ENCODE results near the gene TSPAN4. TPM values are rescaled to one million over a fixed set of nuclear protein-coding genes. Genes with fewer than 3 reads are reported as not detected.
A peak's percentile ranks its signal among the peaks of the same experiment; 100 is the strongest.

The TSPAN4 gene
- total and polyA plus RNA-seq, 7 donors = 11.4 to 38.5 (median 17.7) TPM

DNA sequence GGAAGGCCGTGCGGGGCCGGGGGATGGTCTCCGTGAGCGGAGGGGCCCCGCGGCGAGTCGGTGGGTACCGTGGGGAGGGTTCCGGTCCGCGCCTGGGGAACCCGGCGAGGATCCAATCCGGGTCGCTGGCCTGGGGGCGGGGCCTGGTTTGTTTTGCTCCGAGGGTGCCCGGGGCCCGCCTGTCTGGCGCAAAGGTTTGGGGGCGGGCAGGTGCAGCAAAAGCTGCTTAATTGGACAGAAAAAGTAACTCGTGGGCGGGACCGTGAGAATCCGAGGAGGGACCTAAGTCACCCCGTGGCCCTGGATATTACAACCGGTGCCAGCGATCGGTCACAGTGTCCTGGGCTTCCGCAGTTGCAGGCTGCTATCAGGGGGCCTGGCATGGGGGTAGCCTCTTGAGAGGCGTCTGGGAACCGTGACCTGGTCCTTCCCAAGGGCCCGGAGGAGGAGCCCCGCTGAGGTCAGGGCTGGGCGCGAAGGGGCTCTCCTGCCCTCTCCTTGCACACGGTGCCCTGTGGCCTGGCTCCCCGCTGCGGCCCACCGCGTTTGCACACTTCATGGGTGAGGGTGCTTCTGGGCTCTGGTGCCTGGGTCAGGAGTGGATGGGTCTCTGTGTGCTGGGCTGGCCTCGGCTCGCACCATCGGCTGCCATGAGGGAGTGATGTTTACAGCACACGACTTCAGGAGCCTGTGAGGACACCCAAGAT, 22.6 kb upstream of the TSPAN4 start:
- ATAC-seq (peak; percentile 49 to 67 (median 60)), DNase-seq (peak; percentile 88 to 93)
- 1 to 3% (median 1%) methylated on average over 46 to 47 of the region's 47 CpGs for WGBS, 3 donors
- intact Hi-C loops (cut with DNase I) = no loop called here
- TF ChIP-seq, protein P1, sequence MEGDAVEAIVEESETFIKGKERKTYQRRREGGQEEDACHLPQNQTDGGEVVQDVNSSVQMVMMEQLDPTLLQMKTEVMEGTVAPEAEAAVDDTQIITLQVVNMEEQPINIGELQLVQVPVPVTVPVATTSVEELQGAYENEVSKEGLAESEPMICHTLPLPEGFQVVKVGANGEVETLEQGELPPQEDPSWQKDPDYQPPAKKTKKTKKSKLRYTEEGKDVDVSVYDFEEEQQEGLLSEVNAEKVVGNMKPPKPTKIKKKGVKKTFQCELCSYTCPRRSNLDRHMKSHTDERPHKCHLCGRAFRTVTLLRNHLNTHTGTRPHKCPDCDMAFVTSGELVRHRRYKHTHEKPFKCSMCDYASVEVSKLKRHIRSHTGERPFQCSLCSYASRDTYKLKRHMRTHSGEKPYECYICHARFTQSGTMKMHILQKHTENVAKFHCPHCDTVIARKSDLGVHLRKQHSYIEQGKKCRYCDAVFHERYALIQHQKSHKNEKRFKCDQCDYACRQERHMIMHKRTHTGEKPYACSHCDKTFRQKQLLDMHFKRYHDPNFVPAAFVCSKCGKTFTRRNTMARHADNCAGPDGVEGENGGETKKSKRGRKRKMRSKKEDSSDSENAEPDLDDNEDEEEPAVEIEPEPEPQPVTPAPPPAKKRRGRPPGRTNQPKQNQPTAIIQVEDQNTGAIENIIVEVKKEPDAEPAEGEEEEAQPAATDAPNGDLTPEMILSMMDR (IDR thresholded peaks at IDR 0.05) = no peak
- H3K9me3 ChIP-seq = no peaks in the 10 kb centered on the region
- peaks cover 0 to under 1% (median 0%) of the 10 kb centered on the region in 3 donors for H3K27me3 ChIP-seq (ENCODE audit: insufficient read depth in 3 of 3, low read length in 2 of 3)
- H3K27ac ChIP-seq = peak overlapping the region; percentile 96
- peaks cover 37% of the 10 kb centered on the region for H3K4me1 ChIP-seq
- peaks cover 0 to 40% of the 10 kb centered on the region in 2 donors for H3K36me3 ChIP-seq (ENCODE audit: insufficient read depth in 1 of 2, low read depth in 1 of 2)
- peak overlapping the region; percentile 88 for H3K4me3 ChIP-seq

GRCh38 chr11:820655-821511, 21.8 kb upstream of the TSPAN4 start:
- intact Hi-C loops (cut with DNase I) = no loop called here
- Histone ChIP-seq H3K4me3 (peak overlapping the region; percentile 88), H3K4me1 (peaks cover 37% of the 10 kb centered on the region), H3K27ac (peak overlapping the region; percentile 96), H3K27me3 (ENCODE audit: insufficient read depth in 3 of 3, low read length in 2 of 3) (peaks cover 0 to 7% (median 0%) of the 10 kb centered on the region in 3 donors), H3K36me3 (ENCODE audit: insufficient read depth in 1 of 2, low read depth in 1 of 2) (peaks cover 0 to 43% of the 10 kb centered on the region in 2 donors), H3K9me3 (no peaks in the 10 kb centered on the region)
- peak; percentile 90 to 95 for DNase-seq
- TF ChIP-seq, protein P1 (IDR thresholded peaks at IDR 0.05) = no peak
- peak; percentile 72 to 78 (median 76) for ATAC-seq
- WGBS, 3 donors = 17 to 33% (median 22%) methylated on average over 11 of the region's 11 CpGs

DNA sequence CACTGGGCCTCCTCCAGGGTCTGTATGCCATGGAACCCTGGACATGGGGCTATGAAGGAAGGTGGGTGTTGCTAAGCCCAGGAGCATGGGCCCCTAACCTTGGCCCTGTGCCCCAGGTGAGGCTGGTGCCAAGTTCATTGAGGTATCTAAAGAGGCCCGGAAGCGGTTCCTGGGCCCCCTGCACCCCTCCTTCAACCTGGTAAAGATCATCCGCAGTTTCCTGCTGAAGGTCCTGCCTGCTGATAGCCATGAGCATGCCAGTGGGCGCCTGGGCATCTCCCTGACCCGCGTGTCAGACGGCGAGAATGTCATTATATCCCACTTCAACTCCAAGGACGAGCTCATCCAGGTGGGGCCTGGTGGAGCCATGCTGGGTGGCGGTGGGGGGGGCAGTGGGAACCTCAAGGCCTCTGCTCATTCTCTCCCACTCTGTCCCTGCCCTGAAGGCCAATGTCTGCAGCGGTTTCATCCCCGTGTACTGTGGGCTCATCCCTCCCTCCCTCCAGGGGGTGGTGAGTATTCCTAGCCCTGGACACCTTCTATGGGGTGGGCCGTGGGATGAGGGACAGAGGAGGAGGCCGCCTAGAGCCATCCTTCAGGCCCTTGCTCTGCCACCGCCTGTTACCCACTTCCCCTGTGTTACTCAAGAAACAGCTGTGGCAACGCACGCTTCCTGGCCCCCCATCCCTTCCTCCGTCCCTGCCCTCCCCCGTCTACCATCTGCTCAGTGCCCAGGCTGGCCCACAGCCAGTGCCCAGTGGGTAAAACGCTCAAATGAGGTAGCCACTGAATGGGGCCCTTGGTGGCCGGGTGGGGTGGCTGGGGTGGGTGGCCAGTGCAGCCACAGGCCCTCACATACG, 20.9 kb upstream of the TSPAN4 start:
- TF ChIP-seq, protein P1 (IDR thresholded peaks at IDR 0.05) = no peak
- Histone ChIP-seq H3K4me3 (peak overlapping the region; percentile 88), H3K27me3 (ENCODE audit: insufficient read depth in 3 of 3, low read length in 2 of 3) (peaks cover 0 to 12% (median 0%) of the 10 kb centered on the region in 3 donors), H3K27ac (peak overlapping the region; percentile 96), H3K9me3 (no peaks in the 10 kb centered on the region), H3K4me1 (peaks cover 37% of the 10 kb centered on the region), H3K36me3 (ENCODE audit: insufficient read depth in 1 of 2, low read depth in 1 of 2) (peaks cover 0 to 43% of the 10 kb centered on the region in 2 donors)
- intact Hi-C loops (cut with DNase I) = no loop called here
- WGBS, 3 donors = 31 to 46% (median 38%) methylated on average over 20 to 22 of the region's 22 CpGs
- DNase-seq (peak; percentile 57 to 78), ATAC-seq (no peak)

DNA sequence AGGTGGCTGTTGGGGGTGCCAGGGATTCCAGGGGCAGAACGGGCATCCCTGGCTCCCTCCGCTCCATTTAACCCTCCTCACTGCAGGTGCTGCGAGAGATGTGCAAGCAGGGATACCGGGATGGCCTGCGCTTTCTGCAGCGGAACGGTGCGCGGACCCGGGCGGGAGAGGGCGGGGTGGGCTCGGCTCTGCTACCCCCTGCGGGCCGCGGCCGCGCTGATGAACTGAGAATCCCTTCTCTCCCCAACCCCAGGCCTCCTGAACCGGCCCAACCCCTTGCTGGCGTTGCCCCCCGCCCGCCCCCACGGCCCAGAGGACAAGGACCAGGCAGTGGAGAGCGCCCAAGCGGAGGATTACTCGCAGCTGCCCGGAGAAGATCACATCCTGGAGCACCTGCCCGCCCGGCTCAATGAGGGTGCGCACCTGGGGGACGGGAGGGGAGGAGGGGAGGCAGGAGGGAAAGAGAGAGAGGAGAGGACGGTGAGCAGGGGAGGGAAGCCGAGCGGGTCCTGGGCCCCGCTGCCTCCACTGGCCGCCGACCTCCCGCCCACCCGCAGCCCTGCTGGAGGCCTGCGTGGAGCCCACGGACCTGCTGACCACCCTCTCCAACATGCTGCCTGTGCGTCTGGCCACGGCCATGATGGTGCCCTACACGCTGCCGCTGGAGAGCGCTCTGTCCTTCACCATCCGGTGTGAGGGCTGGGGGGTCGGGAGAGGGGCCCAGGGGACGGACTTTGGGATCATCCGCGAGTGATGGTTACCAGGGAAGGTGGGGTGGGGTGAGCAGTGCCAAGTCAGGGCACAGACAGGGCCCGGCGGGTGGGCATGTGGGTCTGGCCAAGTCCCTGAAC, 19.0 kb upstream of the TSPAN4 start:
- 83 to 85% (median 84%) methylated on average over 39 to 53 of the region's 53 CpGs for WGBS, 3 donors
- Histone ChIP-seq H3K27me3 (ENCODE audit: insufficient read depth in 3 of 3, low read length in 2 of 3) (peaks cover 0 to 17% (median 7%) of the 10 kb centered on the region in 3 donors), H3K27ac (peak overlapping the region; percentile 55), H3K4me1 (peaks cover 44% of the 10 kb centered on the region), H3K36me3 (ENCODE audit: insufficient read depth in 1 of 2, low read depth in 1 of 2) (peaks cover 0 to 43% of the 10 kb centered on the region in 2 donors), H3K9me3 (no peaks in the 10 kb centered on the region), H3K4me3 (no peak overlapping the region)
- TF ChIP-seq, protein P1 (IDR thresholded peaks at IDR 0.05) = no peak
- DNase-seq (no peak), ATAC-seq (no peak)
- intact Hi-C loops (cut with DNase I) = no loop called here
